Duodenal mucosa (tissue), 2 donors: Measurements from ENCODE around the gene AEBP1.

Experiments
- H3K27ac ChIP-seq: one replicate; pipeline ENCODE4 v1.7.0; 2013; ENCODE audit warnings: low read depth, low read length
- H3K27me3 ChIP-seq, 2 donors: one replicate each; pipeline ENCODE4 v1.7.0; 2013; ENCODE audit warnings: low read length in 2 of 2, control low read depth in 1 of 2; ENCODE audit not compliant: insufficient read depth in 2 of 2, control insufficient read depth in 1 of 2
- H3K36me3 ChIP-seq, 2 donors: one replicate each; pipeline ENCODE4 v1.7.0; 2013; ENCODE audit warnings: low read length in 2 of 2, control low read depth in 1 of 2; ENCODE audit not compliant: insufficient read depth in 2 of 2, control insufficient read depth in 1 of 2
- H3K4me1 ChIP-seq, 2 donors: one replicate each; pipeline ENCODE4 v1.7.0; 2013; ENCODE audit warnings: low read length in 2 of 2, control low read depth in 1 of 2; ENCODE audit not compliant: insufficient read depth in 2 of 2, control insufficient read depth in 1 of 2
- H3K4me3 ChIP-seq, 2 donors: one replicate each; pipeline ENCODE4 v1.7.0; 2013; ENCODE audit warnings: low read length in 2 of 2, low read depth in 1 of 2
- H3K9ac ChIP-seq, 2 donors: one replicate each; pipeline ENCODE4 v1.7.0; 2013; ENCODE audit warnings: low read length in 2 of 2, low read depth in 1 of 2
- H3K9me3 ChIP-seq, 2 donors: one replicate each; pipeline ENCODE4 v1.7.0; 2013; ENCODE audit warnings: low read length in 2 of 2, control low read depth in 1 of 2; ENCODE audit not compliant: control insufficient read depth in 1 of 2

Gene AEBP1

GRCh38 chr7:44061645-44062179, 42.4 kb upstream of the AEBP1 start:
- H3K9ac ChIP-seq = no peak overlapping the region
- no peaks in the 10 kb centered on the region for H3K9me3 ChIP-seq
- no peak overlapping the region for H3K4me3 ChIP-seq
- peaks cover 43 to 57% of the 10 kb centered on the region in 2 donors for H3K36me3 ChIP-seq
- H3K27me3 ChIP-seq = no peaks in the 10 kb centered on the region
- H3K4me1 ChIP-seq = peaks cover 8 to 25% of the 10 kb centered on the region in 2 donors
- H3K27ac ChIP-seq = no peak overlapping the region

- Histone ChIP-seq H3K4me3 (no peak overlapping the region), H3K9me3 (no peaks in the 10 kb centered on the region), H3K27me3 (no peaks in the 10 kb centered on the region), H3K9ac (no peak overlapping the region), H3K27ac (no peak overlapping the region), H3K4me1 (peaks cover 8 to 27% of the 10 kb centered on the region in 2 donors), H3K36me3 (peaks cover 37 to 51% of the 10 kb centered on the region in 2 donors)
These were observed 41.8 kb upstream of the AEBP1 start for GRCh38 chr7:44062180-44062902.

- Histone ChIP-seq H3K9ac (no peak overlapping the region), H3K27ac (no peak overlapping the region), H3K27me3 (no peaks in the 10 kb centered on the region), H3K9me3 (no peaks in the 10 kb centered on the region), H3K4me1 (peaks cover 8 to 27% of the 10 kb centered on the region in 2 donors), H3K36me3 (peaks cover 32 to 45% of the 10 kb centered on the region in 2 donors), H3K4me3 (no peak overlapping the region)
These were observed 41.2 kb upstream of the AEBP1 start for GRCh38 chr7:44062903-44063295.

GRCh38 chr7:44063547-44063893, 40.6 kb upstream of the AEBP1 start:
- peaks cover 8 to 27% of the 10 kb centered on the region in 2 donors for H3K4me1 ChIP-seq
- no peak overlapping the region for H3K27ac ChIP-seq
- H3K36me3 ChIP-seq = peaks cover 28 to 39% of the 10 kb centered on the region in 2 donors
- no peak overlapping the region for H3K9ac ChIP-seq
- H3K27me3 ChIP-seq = no peaks in the 10 kb centered on the region
- no peaks in the 10 kb centered on the region for H3K9me3 ChIP-seq
- no peak overlapping the region for H3K4me3 ChIP-seq

- Histone ChIP-seq H3K9ac (no peak overlapping the region), H3K27ac (no peak overlapping the region)
These were observed 40.1 kb upstream of the AEBP1 start for GRCh38 chr7:44063894-44064651.

GRCh38 chr7:44064791-44065430, 39.2 kb upstream of the AEBP1 start:
- Histone ChIP-seq H3K4me3 (peak overlapping the region; percentile 2 to 34), H3K27me3 (no peaks in the 10 kb centered on the region), H3K27ac (no peak overlapping the region), H3K9ac (no peak overlapping the region), H3K4me1 (peaks cover 8 to 27% of the 10 kb centered on the region in 2 donors), H3K9me3 (no peaks in the 10 kb centered on the region), H3K36me3 (peaks cover 15 to 25% of the 10 kb centered on the region in 2 donors)

More at GRCh38 chr7:44063894-44064651, 40.1 kb upstream of the AEBP1 start:
- H3K4me3 ChIP-seq = no peak overlapping the region
- H3K36me3 ChIP-seq = peaks cover 23 to 34% of the 10 kb centered on the region in 2 donors
- H3K9me3 ChIP-seq = no peaks in the 10 kb centered on the region
- no peaks in the 10 kb centered on the region for H3K27me3 ChIP-seq
- peaks cover 8 to 27% of the 10 kb centered on the region in 2 donors for H3K4me1 ChIP-seq

- no peaks in the 10 kb centered on the region for H3K9me3 ChIP-seq
- peak within 1 kb of the TSS; percentile 2 to 34 for H3K4me3 ChIP-seq
- H3K36me3 ChIP-seq = peaks cover 8 to 19% of the 10 kb centered on the region in 2 donors
- no peaks in the 10 kb centered on the region for H3K27me3 ChIP-seq
- H3K27ac ChIP-seq = no peak within 1 kb of the TSS
- peaks cover 8 to 27% of the 10 kb centered on the region in 2 donors for H3K4me1 ChIP-seq
- no peak within 1 kb of the TSS for H3K9ac ChIP-seq
These were observed 38.6 kb upstream of the AEBP1 start, which contains the start of gene PGAM2 for GRCh38 chr7:44065431-44066110. PGAM2 (minus strand) TSS chr7:44065567; CDS start chr7:44065529, 38 bp downstream.

GRCh38 chr7:44066111-44066460, 38.1 kb upstream of the AEBP1 start:
- Histone ChIP-seq H3K4me1 (peaks cover 11 to 27% of the 10 kb centered on the region in 2 donors), H3K9me3 (no peaks in the 10 kb centered on the region), H3K27ac (no peak overlapping the region)

GRCh38 chr7:44066494-44067063, 37.6 kb upstream of the AEBP1 start:
- H3K36me3 ChIP-seq = peaks cover 0 to 9% of the 10 kb centered on the region in 2 donors
- H3K27me3 ChIP-seq = no peaks in the 10 kb centered on the region
- H3K9me3 ChIP-seq = no peaks in the 10 kb centered on the region
- no peak overlapping the region for H3K9ac ChIP-seq
- H3K4me3 ChIP-seq = no peak overlapping the region
- H3K27ac ChIP-seq = no peak overlapping the region
- H3K4me1 ChIP-seq = peaks cover 16 to 27% of the 10 kb centered on the region in 2 donors

More at GRCh38 chr7:44066111-44066460, 38.1 kb upstream of the AEBP1 start:
- Histone ChIP-seq H3K27me3 (no peaks in the 10 kb centered on the region), H3K4me3 (no peak overlapping the region), H3K9ac (no peak overlapping the region), H3K36me3 (peaks cover 3 to 13% of the 10 kb centered on the region in 2 donors)
